Posterior vena cava (tissue), 2 donors: ENCODE data around the gene SLC25A43. TPM values are rescaled to one million over a fixed set of nuclear protein-coding genes. Genes with fewer than 3 reads are reported as not detected.
"Not testable (repeated sequence)": the region's sequence is repeated elsewhere in the genome, so short reads cannot be mapped to it uniquely, and the experiment has no call there.

ENCODE experiments used
- DNase-seq: peaks from one replicate; pipeline ENCODE4 v3.0.0-alpha.2; 2020; ENCODE audit warnings: low spot score
- intact Hi-C, 2 donors: fragments of 100-400 bp; cut with DNase I; formaldehyde crosslinking; loops; one replicate each; pipeline versions ENCODE4 v1.14.1 to v1.14.2; 2022 to 2023
- total RNA-seq, 2 donors: library from RNA; stranded (reverse); fragmentation: NEBNext Ultra II Directional; extraction: Animal tissue kit (Norgen Biotek cat#: 25700); gene quantifications; one replicate each; pipeline ENCODE4 v1.2.1, GENCODE V29; 2021
- donor health status: DM: yes; HTN: yes; CAD: no.
- donor health status: DM: yes; HTN: yes; CAD: no.

SLC25A43 gene
- total RNA-seq, 2 donors from 2014 or later = 14.0 to 14.7 TPM

DNA sequence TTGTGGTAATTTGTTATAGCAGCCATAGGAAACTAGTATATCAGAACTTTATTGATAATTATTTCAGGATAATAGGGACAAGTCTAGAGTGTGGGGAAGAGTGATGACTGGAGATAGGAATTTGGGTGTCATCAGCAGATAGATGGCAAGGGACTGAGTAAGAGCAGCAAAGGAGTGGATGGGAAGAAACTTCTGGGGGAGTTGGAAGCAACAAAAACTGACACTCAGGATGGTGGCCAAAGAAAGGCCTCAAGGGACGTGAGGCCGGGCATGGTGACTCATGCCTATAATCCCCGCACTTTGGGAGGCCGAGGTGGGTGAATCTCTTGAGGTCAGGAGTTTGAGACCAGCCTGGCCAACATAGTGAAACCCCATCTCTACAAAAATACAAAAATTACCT is 60.0 kb downstream of the SLC25A43 start:
- no peak for DNase-seq
- intact Hi-C loops = no loop called here

GRCh38 chrX:119465555-119465954 is 66.4 kb downstream of the SLC25A43 start:
- intact Hi-C loops = no loop called here
- DNase-seq = no peak

- intact Hi-C loops = no loop called here
- no peak for DNase-seq
Observed at GRCh38 chrX:119466970-119467369, 67.8 kb downstream of the SLC25A43 start.

- DNase-seq = no peak
- intact Hi-C loops = no loop called here
Observed at GRCh38 chrX:119467433-119467832, 68.3 kb downstream of the SLC25A43 start.

DNA sequence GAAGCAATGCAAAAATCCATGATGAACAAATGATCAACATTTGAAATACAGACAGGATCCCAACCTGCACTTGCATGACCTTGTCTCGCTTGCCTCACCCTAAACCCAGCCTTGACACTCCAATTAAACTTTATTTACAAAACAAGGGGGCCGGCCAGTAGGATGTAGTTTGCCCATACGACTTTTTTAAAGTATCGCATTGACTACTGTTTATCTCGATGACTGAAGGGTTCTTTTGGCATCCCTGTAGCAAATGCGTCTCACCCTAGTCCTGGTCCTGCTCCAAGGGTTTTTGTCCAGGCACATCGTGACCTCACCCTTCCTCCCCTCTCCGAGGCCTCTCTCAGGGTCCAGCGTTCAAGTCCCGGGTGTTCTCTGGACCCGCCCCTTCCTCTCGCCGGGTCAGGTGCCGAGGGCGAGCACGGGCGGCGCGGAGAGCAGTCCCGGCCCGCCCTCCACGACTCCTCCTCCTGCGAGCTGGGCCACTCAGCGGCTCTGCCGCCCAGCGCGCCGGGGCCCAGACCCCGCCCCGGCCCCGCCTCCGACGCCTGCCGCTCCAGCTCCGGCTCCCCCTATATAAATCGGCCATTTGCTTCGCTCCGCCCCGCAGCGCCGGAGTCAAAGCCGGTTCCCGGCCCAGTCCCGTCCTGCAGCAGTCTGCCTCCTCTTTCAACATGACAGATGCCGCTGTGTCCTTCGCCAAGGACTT is 68.9 kb downstream of the SLC25A43 start, which contains the start of gene SLC25A5:
SLC25A5 (plus strand) TSS at position 603 of the 709 bp plus-strand sequence; CDS start at position 675, 72 bp downstream.
- intact Hi-C loops = no loop called here
- peak; percentile 93 for DNase-seq

DNA sequence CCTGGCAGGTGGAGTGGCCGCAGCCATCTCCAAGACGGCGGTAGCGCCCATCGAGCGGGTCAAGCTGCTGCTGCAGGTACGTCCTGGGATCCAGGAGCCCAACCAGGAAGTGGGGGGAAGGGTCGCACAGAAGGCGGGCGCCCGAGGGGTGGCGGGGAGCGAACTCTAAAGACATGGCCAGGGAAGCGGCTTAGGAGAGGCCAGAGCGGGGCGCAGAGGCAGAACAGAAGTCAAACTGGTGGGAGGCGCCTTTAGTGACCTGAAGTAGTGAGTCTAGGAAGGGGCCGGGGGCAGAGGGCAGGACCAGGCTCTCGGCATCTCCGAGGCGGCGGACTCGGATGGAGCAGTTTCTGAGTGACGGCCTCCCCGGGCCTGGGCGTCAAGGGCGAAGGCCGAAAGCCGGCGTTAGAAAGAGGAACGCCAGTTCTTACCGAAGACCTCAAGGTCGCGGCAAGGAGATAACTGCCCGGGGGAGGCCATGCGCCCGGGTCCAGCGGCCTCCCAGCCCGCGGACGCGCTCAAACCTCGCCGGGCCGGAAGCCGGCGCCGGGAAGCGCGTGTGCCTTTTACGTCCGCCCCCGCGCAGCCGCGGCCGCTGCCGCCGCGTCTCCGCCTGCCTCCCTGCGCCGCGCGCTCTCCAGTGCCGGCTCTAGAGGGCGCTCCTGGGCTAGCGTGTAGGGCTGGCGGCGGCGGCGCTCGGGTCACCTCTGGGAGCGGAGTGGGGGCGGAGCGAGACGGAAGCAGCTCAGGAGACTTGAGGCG is 69.6 kb downstream of the SLC25A43 start:
- intact Hi-C loops = no loop called here
- peak; percentile 96 for DNase-seq

GRCh38 chrX:119469313-119469635 is 70.1 kb downstream of the SLC25A43 start:
- DNase-seq = no peak
- intact Hi-C loops = no loop called here

DNA sequence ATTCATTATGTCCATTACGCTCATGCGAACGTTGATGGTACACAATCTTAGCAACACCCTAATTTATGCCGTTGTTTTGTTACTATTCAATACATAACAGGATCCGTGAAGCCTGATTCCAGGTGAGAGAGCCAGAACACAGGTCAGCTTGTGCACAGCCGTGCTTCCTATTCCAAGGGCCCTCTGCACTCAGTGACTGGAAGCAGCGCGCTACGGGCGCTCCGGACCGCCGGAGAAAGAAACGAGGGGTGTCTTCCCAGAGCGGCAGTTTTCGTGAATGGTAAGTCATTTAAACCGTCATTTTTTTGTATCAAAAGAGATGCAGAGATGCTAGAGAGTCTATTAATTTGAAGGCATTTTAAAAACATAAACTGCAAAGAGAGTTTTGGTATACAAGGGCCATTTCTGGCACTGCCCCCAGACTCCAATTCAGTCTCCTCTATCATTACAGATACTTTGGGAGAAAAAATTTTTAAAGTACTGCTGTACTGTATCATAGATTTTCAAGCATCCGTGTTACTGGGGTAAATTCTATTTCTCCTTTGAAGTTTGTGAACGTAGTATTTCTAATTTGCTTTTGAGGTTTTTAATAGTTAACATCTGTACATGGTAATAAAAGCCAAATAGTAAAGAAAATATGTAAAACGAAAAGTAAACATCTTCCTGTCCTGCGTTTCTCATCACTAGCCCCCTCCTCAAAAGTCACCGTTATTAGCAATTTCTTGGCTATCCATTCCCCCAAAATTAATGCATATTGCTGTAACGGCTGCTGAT is 75.7 kb downstream of the SLC25A43 start:
- intact Hi-C loops = no loop called here
- DNase-seq = no peak

- intact Hi-C loops = no loop called here
- DNase-seq = no peak
Observed at GRCh38 chrX:119475389-119476101, 76.4 kb downstream of the SLC25A43 start.

- intact Hi-C loops = no loop called here
- DNase-seq = no peak
Observed at GRCh38 chrX:119477812-119478232, 78.7 kb downstream of the SLC25A43 start.

- intact Hi-C loops = no loop called here
- DNase-seq = no peak
Observed at GRCh38 chrX:119478504-119478903, 79.4 kb downstream of the SLC25A43 start.

- intact Hi-C loops = no loop called here
- no peak for DNase-seq
Observed at GRCh38 chrX:119479845-119480244, 80.7 kb downstream of the SLC25A43 start.

GRCh38 chrX:119481323-119481801 is 82.2 kb downstream of the SLC25A43 start:
- intact Hi-C loops = no loop called here
- no peak for DNase-seq

- DNase-seq = no peak
- intact Hi-C loops = no loop called here
Observed at GRCh38 chrX:119482041-119482440, 82.9 kb downstream of the SLC25A43 start.

DNA sequence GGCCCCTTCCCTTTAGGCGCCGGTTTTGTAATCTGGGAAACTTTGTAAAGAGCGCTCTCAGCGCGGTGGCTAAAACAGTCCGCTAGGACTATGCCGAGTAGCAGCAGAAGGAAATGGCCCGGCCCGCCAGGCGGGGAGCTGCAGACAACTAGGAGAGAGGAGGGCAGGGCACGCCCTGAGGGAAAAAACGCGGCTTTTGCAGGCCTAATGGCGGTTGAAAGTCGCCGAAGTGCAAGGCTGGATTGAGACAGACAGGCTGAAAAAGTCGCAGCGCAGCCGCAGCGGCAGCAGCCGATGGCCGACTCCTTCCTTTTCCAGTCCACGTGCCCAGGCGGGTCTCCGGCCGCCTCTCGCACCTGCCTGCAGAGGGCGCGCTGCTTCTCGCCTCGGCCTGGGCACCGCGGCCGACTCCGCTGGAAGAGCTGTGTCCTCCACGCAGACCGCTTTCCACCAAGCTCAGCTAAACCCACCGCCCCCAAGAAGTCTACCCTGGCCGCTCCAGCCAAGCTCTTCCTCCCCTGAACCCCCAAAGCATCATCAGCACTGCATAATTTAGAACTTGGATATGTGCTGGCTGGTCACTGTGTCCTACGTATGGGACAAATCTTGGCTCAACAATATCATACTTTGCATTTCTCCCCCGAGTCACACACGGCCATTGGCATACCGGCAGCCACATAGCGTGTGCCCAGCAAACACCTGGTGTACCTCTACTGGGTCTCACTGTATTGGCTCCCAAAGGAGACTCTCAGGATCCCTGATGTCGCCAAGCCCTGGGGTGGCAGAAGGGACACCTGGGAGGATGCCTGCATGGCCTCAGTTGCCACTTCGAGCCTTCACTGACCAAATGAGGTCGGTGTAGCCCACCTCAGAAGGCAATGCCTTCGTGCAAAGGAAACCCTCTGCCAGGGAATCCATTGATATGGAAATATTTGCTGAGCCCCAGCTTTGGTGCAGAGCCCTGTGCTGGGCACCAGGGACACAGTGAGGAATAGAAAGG is 83.6 kb downstream of the SLC25A43 start:
- peak; percentile 89 for DNase-seq
- intact Hi-C loops = no loop called here

GRCh38 chrX:119486745-119487144 is 87.6 kb downstream of the SLC25A43 start:
- intact Hi-C loops = no loop called here
- DNase-seq = no peak

DNA sequence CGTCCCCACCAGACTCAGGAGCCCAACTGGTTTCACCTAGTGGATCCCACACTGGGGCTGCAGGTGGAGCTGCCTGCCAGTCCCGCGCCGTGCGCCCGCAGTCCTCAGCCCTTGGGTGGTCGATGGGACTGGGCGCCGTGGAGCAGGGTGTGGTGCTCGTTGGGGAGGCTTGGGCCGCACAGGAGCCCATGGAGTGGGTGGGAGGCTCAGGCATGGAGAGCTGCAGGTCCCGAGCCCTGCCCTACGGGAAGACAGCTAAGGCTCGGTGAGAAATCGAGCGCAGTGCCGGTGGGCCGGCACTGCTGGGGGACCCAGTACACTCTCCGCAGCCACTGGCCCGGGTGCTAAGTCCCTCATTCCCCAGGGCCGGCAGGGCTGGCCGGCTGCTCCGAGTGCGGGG is 88.6 kb downstream of the SLC25A43 start:
- DNase-seq, intact Hi-C loops: not testable (repeated sequence)

GRCh38 chrX:119488749-119489148 is 89.6 kb downstream of the SLC25A43 start:
- intact Hi-C loops = no loop called here
- peak; percentile 76 for DNase-seq
